Tongue (tissue), 2 donors: ENCODE results near the gene FADS1. TPM values are rescaled to one million over a fixed set of nuclear protein-coding genes. Genes with fewer than 3 reads are reported as not detected.

ENCODE experiments used
- DNase-seq: peaks from one replicate; pipeline ENCODE4 v3.0.0-alpha.2; 2015
- total RNA-seq: library from RNA; depleted of rRNA; stranded (reverse); fragments of >200 nt; gene quantifications from one replicate; pipeline ENCODE4 v1.2.3, GENCODE V29; 2014

FADS1 gene
- total RNA-seq, 1 donor from 2014 or later: 17.8 TPM

DNA sequence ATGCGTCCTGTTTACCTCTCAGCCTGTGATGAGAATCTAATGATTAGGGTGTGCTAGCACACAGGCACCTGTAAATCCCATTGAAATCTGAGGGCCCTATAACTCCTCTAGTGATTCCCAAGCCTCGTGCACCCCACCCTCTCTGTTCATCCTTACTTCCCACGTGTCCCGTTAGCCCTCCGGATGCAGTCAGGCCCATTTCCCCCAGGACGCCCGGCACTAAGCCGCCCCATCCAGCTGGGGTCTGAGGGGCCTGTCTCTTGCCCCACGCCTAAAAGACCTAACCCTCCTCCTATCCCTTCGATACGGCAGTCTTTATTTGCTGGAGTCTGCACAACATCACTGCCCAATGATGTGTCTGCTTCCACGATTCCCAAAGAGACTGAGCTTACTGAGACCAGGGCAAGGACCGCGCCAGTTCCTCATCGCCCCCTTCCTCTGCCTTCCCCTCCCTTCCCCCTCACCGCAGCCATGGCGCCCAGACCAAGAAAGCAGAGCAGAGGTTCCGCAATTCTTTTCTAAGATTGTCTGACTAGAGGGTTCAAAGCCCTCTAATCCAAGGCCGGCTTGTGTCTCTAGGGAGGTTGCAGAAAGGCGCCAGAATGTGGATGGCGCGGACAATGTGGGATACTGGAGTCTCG is 10.2 kb upstream of the FADS1 start:
- no peak for DNase-seq

DNA sequence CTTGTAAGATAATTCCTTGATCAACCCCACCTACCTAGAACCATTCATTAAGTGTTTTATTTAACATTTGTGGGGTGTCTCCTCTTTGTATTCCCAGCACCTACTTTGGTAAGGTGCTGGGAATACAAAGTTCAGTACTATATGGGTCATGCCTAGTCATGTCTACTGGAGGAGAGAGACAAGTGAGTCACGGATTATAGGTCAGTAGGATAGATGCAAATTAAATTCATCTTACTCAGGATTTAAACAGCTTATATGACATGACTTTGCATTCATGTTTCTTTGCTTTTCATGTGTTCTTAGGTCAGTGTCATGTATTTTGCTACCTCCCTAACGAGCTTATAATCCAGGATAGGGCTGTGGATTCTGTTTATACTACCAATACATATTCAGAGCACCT is 3.4 kb upstream of the FADS1 start:
- DNase-seq: no peak

- DNase-seq: no peak
These were observed 834 bp upstream of the FADS1 start for GRCh38 chr11:61817471-61818202.

- DNase-seq: peak; percentile 76
These were observed 740 bp downstream of the FADS1 start for GRCh38 chr11:61815790-61816735.

- peak; percentile 95 for DNase-seq
These were observed 1.6 kb downstream of the FADS1 start for GRCh38 chr11:61814958-61815789.

DNA sequence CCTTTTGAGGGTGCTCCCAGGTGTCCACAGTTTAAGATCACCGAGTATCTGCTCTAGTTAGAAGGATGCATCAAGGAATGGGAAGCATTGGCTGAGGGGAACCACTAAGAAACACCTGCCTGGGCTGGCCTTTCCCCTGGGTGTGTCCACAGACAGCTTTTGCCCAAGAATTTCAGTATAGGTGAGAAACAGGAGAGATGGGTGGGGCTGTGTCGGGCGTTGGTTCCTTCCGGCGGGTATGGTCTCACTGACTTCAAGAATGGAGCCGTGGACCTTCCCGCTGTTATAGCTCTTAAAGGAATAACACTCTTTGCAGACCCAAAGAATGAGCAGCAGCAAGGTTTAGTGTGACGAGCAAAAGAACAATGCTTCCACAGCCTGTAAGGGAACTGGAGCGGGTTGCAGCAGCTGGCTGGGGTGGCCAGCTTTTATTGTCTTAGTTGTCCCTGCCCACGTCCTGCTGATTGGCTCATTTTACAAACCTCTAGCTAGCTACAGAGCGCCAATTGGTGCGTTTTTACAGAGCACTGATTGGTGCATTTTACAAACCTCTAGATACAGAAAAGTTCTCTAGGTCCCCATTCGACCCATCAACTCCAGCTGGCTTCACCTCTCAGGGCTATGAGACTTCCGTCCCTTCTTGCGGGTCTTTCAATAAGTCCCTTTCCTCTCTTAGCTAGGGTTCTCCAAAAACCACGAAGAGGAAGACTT is 2.4 kb downstream of the FADS1 start:
- no peak for DNase-seq

GRCh38 chr11:61812736-61813411 is 3.9 kb downstream of the FADS1 start:
- DNase-seq: no peak

DNA sequence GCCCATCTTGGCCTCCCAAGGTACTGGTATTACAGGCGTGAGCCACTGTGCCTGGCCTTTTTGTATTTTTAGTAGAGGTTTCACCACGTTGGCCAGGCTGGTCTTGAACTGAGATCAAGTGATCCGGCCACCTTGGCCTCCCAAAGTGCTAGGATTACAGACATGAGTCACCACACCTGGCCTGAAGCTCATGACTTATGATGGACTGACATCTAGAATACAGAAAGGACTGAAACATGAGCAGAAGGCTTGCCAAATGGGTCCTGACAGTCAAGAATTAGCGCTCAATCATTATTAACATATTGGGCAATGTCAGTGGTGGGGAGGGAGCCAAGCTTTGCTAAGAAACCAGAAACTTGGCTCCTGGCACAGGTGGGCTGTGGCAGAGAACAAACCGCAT is 5.0 kb downstream of the FADS1 start:
- DNase-seq: no peak

DNA sequence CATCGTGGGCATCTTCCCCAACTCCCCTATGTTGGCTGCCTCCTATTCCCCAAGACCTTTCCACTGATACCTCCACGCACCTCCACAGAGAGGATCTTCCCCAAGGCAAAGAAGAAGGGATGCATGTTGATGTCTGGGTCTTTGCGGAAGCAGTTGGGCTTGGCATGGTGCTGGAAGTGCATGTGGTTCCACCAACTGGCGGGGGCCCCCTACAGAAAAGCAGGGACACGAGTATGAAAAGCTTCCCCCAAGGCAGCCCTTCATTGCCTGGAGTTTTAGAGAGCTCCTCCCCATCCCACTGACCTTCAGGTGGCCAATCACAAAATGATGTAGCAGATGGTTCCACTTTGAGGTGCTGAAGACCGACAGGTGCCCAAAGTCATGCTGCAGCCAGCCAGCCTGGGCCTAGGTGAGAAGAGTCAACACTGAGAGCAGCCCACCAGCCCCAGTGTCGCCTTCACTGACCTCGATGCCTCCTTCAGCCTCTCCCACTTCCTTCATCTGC is 6.1 kb downstream of the FADS1 start:
- DNase-seq: no peak

DNA sequence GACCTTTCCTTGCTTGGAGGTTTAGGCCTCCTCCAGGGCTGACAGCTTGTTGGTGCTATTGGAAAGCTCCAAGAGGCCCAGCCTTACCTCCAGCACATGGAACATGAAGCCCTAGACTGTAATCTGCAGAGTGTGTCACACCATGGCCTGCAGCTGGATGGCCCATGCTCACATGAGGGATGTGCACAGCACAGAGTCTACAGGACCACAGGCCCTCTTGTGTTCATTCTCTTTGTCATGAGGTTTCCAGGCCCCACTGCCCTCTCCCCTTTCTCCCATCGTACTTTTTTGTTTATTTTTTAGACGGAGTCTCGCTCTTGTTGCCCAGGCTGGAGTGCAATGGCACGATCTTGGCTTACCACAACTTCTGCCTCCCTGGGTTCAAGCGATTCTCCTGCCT is 10.0 kb downstream of the FADS1 start:
- DNase-seq: no peak

- no peak for DNase-seq
These were observed 11.7 kb downstream of the FADS1 start for GRCh38 chr11:61805146-61805545.

GRCh38 chr11:61803889-61804647 is 12.7 kb downstream of the FADS1 start:
- DNase-seq: no peak

GRCh38 chr11:61802605-61803004 is 14.2 kb downstream of the FADS1 start:
- DNase-seq: no peak

GRCh38 chr11:61800331-61801281 is 16.2 kb downstream of the FADS1 start:
- DNase-seq: no peak

DNA sequence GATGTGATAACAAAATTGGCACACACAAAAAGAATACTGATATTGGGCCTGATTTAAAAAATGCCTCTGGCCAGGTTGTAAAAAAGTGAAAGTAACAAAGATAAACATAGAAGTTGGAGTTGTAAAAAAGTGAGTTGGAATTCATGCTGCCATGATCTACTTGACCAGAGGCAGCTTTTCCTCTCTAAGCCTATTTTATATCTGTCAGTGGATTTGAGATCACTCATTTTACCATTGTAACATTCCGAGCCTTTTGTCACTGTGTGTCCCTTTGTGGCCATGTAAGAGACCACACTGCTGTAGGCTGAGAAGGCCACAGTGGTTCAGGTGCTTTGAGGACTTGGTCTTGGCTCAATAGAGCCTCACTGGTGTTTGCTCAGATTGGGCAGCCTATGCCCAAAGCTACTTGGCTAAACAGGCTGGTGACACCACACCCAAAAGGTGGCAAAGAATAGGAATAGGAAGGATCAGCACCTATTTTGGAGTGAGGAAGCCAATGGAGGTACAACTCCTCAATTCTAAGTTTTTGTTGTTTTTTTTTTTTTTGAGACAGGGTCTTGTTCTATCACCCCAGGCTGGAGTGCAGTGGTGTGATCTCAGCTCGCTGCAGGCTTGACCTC is 17.0 kb downstream of the FADS1 start:
- DNase-seq: no peak

DNA sequence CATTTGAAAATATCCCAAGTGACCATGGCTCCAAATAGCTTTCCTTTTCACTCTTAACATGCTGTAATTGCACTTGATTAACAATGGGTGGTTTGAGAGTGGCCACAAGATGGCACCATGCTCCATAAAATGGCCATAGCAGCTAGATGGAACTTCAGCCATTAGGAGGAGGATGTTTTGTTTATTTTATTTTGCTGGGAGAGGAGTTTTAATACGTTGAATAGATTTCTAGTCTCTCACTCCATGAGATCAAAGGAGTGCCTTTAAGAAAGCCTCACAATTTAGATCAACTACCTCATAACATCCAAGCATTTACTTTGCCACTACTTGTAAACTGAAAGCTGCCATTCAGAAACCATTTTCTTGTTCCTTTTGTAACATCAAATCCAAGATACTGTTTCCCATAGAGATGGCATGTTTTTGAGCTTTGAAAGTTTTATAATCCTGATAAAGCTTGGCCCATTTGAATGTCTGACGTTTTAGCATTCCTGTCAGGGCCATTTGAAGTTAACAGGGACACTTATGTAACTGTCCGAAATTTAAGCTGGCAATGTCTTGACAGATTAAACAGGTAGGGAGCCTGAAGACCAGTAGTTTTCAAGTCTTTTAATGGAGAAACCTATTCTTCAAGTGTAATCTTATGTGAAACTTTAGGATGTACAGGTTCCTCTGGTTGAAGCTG is 19.4 kb downstream of the FADS1 start:
- peak; percentile 92 for DNase-seq

GRCh38 chr11:61795876-61796526 is 20.8 kb downstream of the FADS1 start:
- no peak for DNase-seq
